GM21447 (cell line): ENCODE data around the gene SPRR5.
A peak's percentile ranks its signal among the peaks of the same experiment; 100 is the strongest.

Source experiments
- ATAC-seq: cut with Tn5 transposase; IDR thresholded peaks from one replicate; pipeline ENCODE4 v1.9.1; 2021; ENCODE audit not compliant: unreplicated experiment

Gene SPRR5

GRCh38 chr1:152942161-152942560 is 4.8 kb upstream of the SPRR5 start:
- ATAC-seq: no peak

GRCh38 chr1:152946248-152946647 is 758 bp upstream of the SPRR5 start:
- ATAC-seq: no peak

GRCh38 chr1:152951711-152952110 is 4.7 kb downstream of the SPRR5 start:
- no peak for ATAC-seq

DNA sequence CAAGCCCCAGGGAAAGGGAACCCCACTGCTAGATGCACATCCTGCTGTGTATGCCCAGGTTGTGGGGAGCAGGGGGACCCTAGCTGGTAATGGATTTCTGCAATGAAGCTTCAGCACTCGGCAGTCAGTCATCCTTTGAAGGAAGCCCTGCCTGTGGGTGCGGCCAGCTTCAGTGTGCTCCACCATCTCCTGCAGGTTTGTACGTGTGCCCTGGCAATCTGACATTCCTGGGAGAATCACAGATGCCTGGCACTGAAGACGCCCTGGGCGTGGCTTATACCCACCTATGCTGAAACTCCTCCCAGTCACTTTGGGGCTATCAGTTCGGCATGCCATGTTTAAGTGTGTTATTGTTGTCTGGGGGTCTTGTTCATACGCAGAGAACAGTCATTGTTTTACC is 6.8 kb downstream of the SPRR5 start:
- no peak for ATAC-seq

DNA sequence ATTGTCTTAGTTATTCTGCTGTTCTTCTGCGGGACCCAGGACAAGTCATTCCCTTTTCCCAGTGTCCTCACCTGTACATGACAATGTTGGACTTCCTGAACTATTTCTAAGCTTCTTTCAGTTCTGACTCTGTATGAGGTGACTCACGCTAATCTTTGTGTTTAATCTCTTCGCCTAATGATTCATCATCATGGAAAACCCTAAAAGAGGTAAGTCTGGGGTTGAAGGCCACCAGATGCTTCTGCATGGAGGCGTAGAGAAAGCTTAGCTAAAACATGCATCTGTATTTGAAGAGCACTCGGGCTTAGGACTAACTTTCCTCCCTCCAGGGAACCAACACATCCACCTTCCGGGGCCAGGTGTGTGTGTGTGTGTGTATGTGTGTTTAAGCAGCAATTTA is 7.4 kb downstream of the SPRR5 start:
- no peak for ATAC-seq

DNA sequence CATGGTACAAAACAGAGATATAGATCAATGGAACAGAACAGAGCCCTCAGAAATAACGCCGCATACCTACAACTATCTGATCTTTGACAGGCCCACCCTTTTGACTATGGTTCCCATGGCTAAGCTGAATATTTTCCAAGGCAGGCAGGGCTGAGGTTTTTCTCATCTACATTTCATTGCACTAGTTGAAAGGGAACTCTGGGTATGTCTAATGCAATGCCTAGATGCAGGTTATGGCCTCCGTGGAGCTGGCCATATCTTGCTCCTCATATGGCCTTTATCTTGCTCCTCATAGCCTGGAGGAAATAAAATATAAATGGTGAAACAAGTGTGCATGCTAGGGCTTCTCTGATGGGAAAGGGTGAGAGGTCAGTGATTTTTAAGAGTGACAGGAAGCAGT is 10.6 kb downstream of the SPRR5 start:
- ATAC-seq: no peak

GRCh38 chr1:152959273-152959672 is 12.3 kb downstream of the SPRR5 start:
- ATAC-seq: no peak

DNA sequence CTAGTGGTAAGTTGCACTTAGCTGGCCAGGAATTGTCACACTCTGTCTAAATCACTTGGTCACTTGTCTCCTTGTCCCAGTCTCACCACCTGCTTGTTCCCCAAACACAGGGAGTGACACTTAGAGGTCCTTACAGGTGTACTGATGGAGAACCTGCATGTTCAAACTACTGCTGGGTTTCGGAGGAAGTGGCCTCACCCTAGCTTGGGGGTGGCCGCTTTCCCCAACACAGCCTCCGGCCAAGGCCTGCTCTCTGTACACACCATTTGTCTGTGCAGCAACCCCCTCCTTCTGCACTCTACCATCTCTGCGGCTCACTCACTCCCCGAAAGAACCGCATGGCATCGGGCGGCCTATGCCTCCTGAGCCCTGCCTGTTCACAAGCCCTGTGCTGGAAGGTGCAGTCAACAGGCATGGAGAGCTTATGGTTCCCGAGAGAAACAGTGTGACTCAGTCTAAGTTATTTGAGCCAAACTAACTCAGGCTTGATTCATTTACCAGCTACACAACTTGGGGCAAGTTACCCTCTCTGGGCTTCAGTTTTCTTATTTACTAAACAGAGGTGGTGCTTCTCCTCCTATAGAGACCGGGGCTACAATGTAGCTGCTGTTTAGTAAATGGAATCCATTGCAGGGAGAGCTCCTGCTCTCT is 12.9 kb downstream of the SPRR5 start:
- ATAC-seq: no peak

DNA sequence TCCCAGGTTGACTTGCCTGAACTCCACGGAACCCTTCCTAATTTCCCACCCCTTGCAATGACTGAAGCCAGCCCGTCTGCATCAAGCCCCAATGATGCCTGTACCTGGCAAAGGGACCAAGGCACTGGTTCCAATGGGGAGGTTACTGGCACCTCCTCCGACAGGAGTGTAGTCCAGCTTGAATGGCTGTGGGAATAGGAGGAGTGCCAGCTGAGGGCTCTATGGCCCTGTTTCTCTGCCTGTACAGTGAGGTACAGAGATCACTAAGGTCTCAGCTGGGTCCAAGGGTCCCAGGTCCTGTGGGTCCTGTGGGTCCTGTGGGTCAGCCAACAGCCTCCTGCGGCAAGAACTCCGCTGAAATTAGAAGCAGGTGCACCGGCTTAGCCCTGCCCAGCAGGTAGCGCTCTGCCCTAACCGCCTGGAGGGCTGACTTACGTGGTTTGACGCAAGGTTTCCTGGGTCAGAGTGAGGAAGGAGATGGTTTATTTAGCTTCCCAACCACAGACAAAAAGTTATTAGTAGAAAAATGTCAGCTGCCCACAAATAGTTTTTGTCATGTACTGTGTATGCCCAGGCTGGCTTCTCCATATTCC is 13.5 kb downstream of the SPRR5 start:
- no peak for ATAC-seq

DNA sequence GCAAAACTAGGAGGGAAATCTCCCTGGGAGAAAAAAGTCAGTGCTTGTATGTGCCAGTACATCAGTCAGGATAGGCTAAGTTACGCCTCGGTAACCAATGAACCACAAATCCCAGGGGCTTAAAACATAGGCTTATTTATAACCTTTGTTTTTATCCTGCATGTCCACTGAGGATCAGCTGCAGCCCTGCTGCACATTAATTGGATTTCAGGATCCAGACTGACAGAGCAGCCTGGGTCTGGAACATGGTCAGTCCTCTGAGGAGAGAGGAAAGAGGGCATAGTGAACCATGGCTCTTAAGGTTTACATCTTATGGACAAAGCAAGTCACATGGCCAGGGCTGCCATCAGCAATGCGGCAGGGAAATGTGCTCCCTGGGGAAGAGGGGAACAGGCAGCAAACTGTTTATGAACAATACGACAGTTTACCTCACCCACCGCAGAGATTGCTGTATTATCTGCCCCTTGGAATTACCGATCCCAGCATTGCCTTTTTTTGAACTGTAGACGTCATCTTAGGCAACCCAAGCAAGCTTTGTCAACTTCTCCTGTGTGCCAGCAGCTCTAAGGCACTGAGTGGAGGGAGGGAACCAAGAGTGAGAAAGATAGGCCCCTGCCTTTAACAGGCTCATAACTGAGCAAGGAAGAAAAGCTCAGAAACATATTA is 14.4 kb downstream of the SPRR5 start:
- no peak for ATAC-seq

- ATAC-seq: no peak
These were observed 15.9 kb downstream of the SPRR5 start for GRCh38 chr1:152962876-152963415.

- no peak for ATAC-seq
These were observed 17.5 kb downstream of the SPRR5 start for GRCh38 chr1:152964536-152964935.

- ATAC-seq: no peak
These were observed 18.8 kb downstream of the SPRR5 start for GRCh38 chr1:152965853-152966252.

DNA sequence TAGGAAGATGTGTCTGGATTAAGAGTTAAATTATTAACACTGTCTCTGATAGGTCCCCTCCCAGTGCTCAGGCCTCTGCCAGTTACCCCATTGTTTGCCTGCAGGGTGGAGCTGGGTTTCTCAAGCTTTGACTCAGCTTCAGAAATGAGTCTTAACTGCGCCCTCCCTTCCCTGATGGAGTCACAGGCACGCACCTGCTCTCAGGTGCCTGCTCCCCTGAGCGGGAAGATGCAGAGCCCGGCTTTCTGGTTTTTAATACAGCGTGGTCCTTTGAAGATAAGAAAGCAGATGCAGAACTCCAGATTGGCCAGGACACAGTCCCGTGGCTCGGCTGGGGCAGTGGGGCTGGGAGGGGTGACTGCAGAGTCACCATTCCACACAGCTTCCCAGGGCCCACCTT is 20.2 kb downstream of the SPRR5 start:
- ATAC-seq: no peak

DNA sequence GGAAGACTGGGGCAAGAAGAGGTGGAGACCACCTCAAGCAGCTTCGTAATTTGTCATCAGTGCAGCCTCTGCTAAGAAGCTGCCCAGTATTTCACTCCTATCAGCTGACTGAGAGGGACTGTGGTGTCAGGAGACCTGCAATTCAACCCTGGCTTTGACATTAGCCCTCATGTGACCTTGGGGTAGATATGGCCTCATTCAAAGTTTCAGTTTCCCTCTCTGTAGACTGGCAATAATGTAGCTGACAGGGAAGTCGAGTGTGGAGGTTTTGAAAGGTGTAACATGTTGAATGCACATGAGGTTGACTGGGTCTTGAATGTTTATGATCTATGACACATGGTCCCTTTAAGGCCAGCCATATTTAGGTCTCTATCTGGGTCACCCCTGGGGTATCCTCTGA is 21.2 kb downstream of the SPRR5 start:
- ATAC-seq: peak; percentile 93

DNA sequence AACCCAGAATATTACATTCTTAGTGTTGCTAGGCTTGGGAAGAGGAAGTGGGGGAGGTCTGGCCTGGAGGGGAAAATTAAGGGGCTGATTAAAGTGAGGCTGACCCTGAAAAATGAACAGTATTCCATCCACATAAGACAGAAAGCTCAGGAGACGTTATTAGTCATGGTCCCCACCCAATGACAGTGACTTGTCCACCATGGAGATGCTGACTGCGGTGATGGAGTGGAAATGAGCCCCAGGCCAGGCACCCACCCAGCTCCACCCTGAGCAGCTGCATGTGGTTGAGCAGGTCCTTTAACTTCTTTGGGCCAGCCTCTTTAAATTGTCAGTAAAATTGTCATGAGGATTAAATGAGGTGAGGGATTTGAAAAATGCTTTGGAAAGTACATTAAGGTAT is 22.0 kb downstream of the SPRR5 start:
- no peak for ATAC-seq

GRCh38 chr1:152970495-152970894 is 23.5 kb downstream of the SPRR5 start, which contains the start of gene SPRR4:
TSS of gene SPRR4 (plus strand) at chr1:152970648. CDS start at chr1:152971891, 1,243 bp downstream.
- ATAC-seq: no peak

DNA sequence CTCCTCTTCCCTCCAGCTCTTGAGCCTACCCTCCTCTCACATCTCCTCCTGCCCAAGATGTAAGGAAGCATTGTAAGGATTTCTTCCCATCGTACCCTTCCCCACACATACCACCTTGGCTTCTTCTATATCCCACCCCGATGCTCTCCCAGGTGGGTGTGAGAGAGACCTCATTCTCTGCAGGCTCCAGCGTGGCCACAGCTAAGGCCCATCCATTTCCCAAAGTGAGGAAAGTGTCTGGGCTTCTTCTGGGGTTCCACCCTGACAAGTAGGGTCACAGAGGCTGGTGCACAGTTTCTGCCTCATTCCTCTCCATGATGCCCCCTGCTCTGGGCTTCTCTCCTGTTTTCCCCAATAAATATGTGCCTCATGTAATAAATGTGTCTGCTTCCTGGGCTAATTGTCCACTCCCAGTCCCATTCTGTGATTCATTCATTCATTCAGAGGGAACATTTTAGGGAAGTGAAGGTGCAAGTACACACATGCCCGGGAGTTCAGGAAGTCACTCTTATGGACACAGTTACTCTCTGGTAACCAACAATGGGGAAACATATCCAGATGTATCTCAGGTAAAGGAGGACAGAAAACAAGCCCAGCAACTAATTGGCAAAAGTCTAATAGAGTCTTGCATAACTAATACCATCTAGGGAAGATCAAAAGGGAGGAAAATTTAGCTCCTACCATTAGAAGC is 25.3 kb downstream of the SPRR5 start:
- no peak for ATAC-seq

- ATAC-seq: no peak
These were observed 29.7 kb downstream of the SPRR5 start for GRCh38 chr1:152976688-152977087.

- ATAC-seq: no peak
These were observed 30.6 kb downstream of the SPRR5 start for GRCh38 chr1:152977614-152978013.

DNA sequence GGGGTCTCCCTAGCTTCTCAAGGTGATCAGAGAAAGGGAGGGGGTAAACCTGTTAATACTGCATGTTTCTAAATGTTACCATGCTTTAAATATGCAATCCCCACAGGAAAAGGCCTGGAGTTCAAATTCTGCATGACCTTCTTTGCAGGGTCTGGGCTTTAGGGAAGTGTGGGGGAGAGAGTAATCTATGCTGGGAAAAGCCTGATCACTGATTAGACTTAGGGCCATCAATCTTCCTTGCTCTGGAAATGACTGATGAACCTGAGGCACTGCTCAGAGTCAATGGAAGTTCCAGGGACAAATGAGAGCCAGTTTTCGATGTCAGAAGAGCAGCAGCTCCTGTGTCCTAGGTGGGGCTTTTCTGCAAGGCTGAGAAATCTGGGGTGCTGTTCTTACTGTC is 33.7 kb downstream of the SPRR5 start:
- no peak for ATAC-seq
